CD4-positive, alpha-beta T cell treated with Interleukin-21 for 1 hour (primary cell): ENCODE results near the gene PGLYRP3.
"Not testable (repeated sequence)": the region's sequence is repeated elsewhere in the genome, so short reads cannot be mapped to it uniquely, and the experiment has no call there.

Source experiments
- DNase-seq: peaks from one replicate; pipeline ENCODE4 v3.0.0-alpha.2; 2020

The PGLYRP3 gene

GRCh38 chr1:153348511-153349362 lies 36.0 kb upstream of the PGLYRP3 start, which contains the start of gene PGLYRP4:
TSS of gene PGLYRP4 (minus strand) at chr1:153348841. CDS start at chr1:153347932, 909 bp downstream.
- DNase-seq = no peak

- no peak for DNase-seq
Observed at GRCh38 chr1:153347856-153348255, 35.1 kb upstream of the PGLYRP3 start.

DNA sequence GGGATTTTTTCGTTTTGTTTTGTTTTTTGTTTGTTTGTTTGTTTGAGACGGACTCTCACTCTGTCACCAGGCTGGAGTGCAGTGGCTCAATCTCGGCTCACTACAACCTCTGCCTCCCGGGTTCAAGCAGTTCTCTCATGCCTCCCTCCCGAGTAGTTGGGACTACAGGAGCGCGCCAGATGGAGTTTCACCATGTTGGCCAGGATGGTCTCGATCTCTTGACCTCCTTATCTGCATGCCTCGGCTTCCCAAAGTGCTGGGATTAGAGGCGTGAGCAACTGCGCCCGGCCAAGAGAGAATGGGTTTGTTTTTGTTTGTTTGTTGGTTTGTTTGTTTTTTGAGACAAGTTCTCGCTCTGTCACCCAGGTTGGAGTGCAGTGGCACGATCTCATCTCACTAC lies 34.3 kb upstream of the PGLYRP3 start:
- DNase-seq = not testable (repeated sequence)

DNA sequence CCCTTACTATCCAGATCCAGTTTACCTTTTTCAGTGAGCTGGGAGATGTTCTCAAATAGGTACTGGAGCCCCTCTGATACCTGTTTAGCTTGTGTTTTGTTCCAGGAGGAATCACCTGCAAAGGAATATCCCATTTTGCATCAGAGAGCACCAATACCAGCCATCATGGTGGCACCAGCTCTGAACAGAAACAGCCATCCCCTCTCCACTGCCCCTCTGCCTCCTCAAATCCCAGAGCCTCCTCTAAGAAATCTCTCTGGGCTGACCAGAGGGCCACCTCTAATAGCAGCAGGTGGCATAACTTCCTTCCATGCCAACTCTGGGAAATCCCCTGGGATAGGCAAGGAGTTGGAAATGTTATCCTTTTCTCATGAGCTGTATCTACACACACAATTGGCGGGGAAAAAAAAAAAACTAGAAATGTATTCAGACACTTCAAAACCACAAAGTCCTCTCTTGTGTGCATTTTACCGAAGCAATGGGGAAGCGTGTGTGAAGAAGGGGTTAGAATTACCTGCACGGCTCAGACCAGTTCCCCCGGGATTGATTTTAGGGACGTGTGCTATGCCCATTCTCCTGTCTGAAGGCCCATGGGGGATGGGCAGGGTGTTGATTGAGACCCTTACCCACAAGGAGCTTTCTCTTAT lies 33.4 kb upstream of the PGLYRP3 start:
- DNase-seq = no peak

DNA sequence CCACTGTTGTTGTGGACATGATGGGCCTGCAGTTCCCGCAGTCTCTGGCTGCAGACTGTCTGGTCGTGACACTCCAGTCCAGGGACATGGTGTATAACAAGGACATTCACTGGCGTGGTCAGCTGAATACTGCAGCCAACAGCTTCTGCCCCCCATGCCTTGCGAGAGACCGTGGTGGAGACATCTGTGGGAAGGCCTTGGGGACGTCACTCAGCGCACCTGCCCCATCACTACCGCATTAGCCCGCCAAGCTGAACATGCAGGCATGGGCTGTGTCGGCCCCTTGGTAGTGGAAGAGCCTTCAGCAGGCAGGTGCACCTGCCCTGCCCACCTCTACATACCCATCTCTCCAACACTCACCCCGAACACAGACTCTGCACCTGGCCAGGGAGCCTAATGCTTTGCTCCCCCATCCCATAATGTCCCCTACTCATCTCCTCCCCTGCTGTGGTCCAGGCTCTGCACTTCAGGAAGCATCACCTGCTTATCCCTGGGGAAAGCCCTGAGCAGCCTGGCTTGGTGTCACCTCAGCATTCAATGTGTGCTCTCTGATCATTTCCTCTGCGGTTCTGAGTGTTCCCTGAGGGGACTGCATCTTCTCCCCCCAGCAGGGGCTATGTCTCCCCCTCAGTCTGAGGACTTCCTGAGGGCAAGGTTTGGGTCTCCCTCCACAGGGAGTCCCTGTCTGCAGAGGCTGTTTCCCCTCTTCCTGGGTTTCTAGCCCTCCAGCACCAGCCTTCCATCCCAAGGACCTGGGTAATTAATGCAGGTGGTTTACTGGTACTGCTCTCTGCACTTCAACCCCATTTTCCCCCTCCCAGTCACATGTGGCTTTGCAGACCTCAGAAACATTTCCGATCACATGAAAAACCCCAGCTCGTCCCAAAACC lies 32.7 kb upstream of the PGLYRP3 start:
- DNase-seq = no peak

DNA sequence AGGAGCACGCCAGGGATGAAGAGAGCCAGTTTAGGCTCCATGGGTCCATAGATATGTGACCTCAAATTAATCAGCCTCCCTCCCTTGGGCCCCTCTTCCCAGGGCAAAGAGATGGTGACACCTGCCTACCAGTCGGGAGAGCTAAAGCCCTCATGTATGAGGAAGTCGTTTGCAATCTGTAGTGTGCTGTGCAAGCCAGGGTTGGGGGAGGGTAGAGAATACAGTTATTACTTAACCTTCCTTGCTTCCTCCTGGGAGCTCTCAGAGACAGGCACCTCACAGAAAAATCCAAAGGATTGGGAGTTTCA lies 31.9 kb upstream of the PGLYRP3 start:
- DNase-seq = no peak

DNA sequence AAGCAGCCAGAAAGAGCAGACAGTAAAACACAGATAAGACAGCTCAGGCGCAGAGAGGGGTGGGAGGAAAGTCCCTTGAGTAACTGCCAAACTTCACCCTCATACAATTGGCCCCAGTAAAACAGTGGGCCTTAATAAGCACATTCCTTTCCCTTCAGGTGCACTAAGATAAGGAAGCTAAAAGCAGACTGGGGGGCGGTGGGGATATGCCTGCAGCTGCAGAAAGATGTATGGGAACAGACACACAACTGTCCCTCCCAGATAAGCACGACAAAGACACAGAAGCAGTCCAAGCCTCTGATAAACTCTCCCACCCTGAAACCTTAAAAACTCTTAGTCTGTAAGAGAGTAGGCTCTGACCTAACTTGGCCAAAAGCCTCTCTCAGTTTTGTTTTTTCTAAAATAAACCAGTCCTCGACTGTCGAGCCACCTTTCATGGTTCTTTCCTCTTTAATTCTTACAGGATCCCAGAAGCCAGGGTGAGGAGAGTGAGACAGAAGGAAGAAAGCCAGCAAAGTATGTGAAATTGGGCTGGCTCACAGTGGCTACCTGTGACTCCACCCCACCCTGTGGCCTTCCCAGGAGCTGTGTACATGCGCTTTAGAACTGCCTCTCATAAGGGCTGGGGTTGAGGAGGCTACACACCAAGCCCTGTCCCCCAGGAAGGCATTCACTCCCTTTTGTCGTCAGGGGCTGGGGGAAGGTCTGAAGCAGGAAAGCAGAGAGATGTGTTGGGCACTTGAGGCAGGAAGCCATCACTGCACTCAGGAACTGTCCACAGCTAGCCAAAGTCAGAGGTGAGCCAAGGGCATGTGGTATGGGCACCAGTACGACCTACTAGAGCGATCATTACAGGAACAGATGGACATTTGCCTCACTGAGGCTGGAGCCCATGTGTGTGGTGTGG lies 31.3 kb upstream of the PGLYRP3 start:
- no peak for DNase-seq

GRCh38 chr1:153343040-153343681 lies 30.4 kb upstream of the PGLYRP3 start:
- DNase-seq = no peak

GRCh38 chr1:153342178-153342577 lies 29.4 kb upstream of the PGLYRP3 start:
- DNase-seq = no peak

DNA sequence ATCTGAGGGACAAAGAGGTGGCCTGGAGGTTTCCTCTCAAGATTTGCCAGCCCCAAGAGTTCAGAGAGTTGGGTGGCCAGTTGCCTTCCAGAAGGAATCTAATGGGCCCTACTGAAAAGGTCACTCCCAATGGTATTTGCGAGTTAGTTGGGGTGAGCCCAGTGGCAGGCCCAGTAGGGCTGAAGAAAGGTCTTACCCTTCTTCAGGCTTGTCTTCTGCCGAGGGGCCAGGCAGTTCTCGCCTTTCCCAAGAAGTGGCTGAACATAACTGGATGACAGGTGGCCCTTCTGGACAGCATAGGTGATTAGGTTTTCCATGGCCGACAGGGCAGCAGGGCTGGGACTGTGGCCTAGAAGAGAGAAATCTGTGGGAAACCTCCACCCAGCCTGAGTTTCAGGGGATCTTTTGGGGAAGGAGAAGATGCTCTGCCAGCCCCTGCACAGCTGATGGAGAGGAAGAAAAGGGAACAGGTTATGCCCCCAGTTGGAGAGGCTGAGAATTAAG lies 28.7 kb upstream of the PGLYRP3 start:
- no peak for DNase-seq

DNA sequence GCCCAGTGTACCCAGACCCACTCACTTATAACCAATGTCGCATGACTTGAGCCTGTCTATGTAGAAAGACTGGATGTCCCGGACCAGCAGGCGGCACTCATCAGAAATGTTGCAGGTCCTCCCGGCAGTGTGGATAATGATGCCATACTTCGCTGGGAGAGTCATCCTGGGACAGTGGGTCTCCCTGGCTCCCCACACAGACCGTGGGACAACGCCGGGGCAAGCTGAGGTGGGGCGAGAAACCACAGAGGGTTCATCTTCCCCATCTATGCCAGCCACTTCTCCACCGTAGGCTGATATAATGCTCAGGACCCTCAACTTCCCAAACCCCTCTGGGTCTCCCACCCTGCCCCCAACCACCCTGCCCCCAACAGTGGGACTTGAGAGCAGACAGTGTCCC lies 27.6 kb upstream of the PGLYRP3 start:
- DNase-seq = no peak

GRCh38 chr1:153339802-153340201 lies 27.1 kb upstream of the PGLYRP3 start:
- no peak for DNase-seq

- no peak for DNase-seq
Observed at GRCh38 chr1:153337980-153338853, 25.5 kb upstream of the PGLYRP3 start.

- no peak for DNase-seq
Observed at GRCh38 chr1:153336650-153337049, 23.9 kb upstream of the PGLYRP3 start.

GRCh38 chr1:153333902-153334301 lies 21.1 kb upstream of the PGLYRP3 start:
- DNase-seq = no peak

- no peak for DNase-seq
Observed at GRCh38 chr1:153324912-153325311, 12.2 kb upstream of the PGLYRP3 start.

- DNase-seq = no peak
Observed at GRCh38 chr1:153322568-153322967, 9.8 kb upstream of the PGLYRP3 start.

DNA sequence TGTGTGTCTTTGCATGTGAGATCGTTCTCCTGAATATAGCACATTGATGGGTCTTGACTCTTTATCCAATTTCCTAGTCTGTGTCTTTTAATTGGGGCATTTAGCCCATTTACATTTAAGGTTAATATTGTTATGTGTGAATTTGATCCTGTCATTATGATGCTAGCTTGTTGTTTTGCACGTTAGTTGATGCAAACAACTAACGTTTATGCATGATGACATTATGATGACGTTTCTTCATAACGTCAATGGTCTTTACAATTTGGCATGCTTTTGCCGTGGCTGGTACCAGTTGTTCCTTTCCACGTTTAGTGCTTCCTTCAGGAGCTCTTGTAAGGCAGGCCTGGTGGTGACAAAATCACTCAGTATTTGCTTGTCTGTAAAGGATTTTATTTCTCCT lies 5.4 kb upstream of the PGLYRP3 start:
- DNase-seq = not testable (repeated sequence)

- DNase-seq = not testable (repeated sequence)
Observed at GRCh38 chr1:153316013-153316412, 3.3 kb upstream of the PGLYRP3 start.

GRCh38 chr1:153314388-153314787 lies 1.6 kb upstream of the PGLYRP3 start:
- DNase-seq = not testable (repeated sequence)

- DNase-seq = no peak
Observed at GRCh38 chr1:153313288-153313687, 536 bp upstream of the PGLYRP3 start.
